ENCODE results near the gene NEK6. TPM values are rescaled to one million over a fixed set of nuclear protein-coding genes. Genes with fewer than 3 reads are reported as not detected.

The NEK6 gene
- total RNA-seq, 1 donor from 2014 or later, result 137 TPM

GRCh38 chr9:124366476-124367220 is 108.9 kb downstream of the NEK6 start:
- H3K27me3 ChIP-seq, result no peaks in the 10 kb centered on the region
- no peak overlapping the region for H3K27ac ChIP-seq
- ATAC-seq (no peak), DNase-seq (no peak)
- TF ChIP-seq, protein P1, sequence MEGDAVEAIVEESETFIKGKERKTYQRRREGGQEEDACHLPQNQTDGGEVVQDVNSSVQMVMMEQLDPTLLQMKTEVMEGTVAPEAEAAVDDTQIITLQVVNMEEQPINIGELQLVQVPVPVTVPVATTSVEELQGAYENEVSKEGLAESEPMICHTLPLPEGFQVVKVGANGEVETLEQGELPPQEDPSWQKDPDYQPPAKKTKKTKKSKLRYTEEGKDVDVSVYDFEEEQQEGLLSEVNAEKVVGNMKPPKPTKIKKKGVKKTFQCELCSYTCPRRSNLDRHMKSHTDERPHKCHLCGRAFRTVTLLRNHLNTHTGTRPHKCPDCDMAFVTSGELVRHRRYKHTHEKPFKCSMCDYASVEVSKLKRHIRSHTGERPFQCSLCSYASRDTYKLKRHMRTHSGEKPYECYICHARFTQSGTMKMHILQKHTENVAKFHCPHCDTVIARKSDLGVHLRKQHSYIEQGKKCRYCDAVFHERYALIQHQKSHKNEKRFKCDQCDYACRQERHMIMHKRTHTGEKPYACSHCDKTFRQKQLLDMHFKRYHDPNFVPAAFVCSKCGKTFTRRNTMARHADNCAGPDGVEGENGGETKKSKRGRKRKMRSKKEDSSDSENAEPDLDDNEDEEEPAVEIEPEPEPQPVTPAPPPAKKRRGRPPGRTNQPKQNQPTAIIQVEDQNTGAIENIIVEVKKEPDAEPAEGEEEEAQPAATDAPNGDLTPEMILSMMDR (IDR thresholded peaks at IDR 0.05), result no peak
- intact Hi-C loops (cut with DNase I), result no loop called here
- H3K9me3 ChIP-seq, result no peaks in the 10 kb centered on the region
- H3K4me3 ChIP-seq, result no peak overlapping the region
- peaks cover 9% of the 10 kb centered on the region for H3K36me3 ChIP-seq
- peaks cover 8% of the 10 kb centered on the region for H3K4me1 ChIP-seq

- Histone ChIP-seq H3K36me3 (peaks cover 9% of the 10 kb centered on the region), H3K4me1 (peaks cover 8% of the 10 kb centered on the region), H3K27me3 (no peaks in the 10 kb centered on the region), H3K9me3 (no peaks in the 10 kb centered on the region), H3K4me3 (no peak overlapping the region), H3K27ac (no peak overlapping the region)
- intact Hi-C loops (cut with DNase I), result no loop called here
- TF ChIP-seq, protein P1 (IDR thresholded peaks at IDR 0.05), result no peak
- peak; percentile 46 for ATAC-seq
- no peak for DNase-seq
These were observed 110.9 kb downstream of the NEK6 start for GRCh38 chr9:124368692-124369091.

DNA sequence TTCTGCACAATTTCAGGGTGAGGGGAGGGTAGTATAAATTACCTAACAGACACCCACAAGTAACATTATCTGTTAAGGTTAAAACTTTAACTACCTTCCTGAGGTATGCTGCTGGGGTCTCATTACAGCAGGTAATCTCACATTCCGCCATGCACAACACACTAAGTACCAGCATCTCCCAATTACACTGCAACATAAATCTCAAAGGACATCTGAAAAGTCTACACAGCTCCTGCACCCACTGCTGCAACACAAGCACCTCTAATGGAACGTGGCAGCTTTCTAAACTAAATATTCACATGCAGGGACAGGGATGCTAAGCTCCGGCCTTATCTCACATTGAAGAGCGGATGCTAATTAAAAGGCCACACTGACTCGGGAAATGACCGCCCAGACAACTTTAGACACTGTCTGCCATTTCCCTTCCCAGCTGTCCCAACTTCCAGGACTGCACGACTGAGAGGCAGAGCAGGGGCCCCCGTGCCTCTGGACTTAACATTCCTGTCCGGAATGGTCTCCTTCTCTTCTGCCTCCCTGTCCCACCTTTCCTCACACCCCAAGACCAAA is 111.6 kb downstream of the NEK6 start:
- ATAC-seq (no peak), DNase-seq (no peak)
- Histone ChIP-seq H3K27me3 (no peaks in the 10 kb centered on the region), H3K9me3 (no peaks in the 10 kb centered on the region), H3K4me3 (no peak overlapping the region), H3K4me1 (peaks cover 8% of the 10 kb centered on the region), H3K36me3 (peaks cover 5% of the 10 kb centered on the region), H3K27ac (no peak overlapping the region)
- intact Hi-C loops (cut with DNase I), result no loop called here
- TF ChIP-seq, protein P1 (IDR thresholded peaks at IDR 0.05), result no peak

DNA sequence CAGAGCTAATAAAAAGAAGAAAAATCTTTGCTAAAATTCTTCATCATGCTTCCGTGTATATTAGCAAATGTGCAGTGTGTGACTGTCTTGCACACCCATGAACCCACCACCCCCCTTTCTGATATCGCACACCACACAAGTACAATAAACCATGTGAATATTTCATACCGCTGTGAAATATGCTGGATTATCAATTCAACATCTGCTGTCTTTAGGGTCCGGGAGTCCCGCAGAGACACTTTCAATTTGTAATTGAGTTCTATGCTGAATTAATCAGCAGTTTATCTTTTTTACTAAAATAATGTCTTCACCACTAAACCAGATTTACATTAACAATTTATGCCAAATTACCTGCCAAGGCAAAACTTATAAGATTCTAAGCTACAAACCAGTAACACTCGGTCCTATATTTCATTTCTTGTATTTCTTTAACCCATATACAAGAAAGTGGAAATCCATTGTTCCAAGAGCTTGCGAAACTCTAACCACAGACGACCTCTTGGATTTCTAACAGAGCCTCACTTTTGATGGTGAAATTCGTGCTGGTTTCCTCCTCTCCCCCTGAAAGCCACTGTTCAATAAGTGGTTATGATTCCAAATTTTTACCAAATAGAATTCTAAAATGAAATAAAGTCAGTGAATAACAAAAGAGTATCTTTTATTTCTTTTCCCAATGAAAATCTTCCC is 113.3 kb downstream of the NEK6 start:
- DNase-seq, result no peak
- peaks cover 5% of the 10 kb centered on the region for H3K36me3 ChIP-seq
- intact Hi-C loops (cut with DNase I), result no loop called here
- TF ChIP-seq, protein P1 (IDR thresholded peaks at IDR 0.05), result no peak
- H3K9me3 ChIP-seq, result no peaks in the 10 kb centered on the region
- H3K4me1 ChIP-seq, result peaks cover 8% of the 10 kb centered on the region
- ATAC-seq, result no peak
- no peak overlapping the region for H3K4me3 ChIP-seq
- no peaks in the 10 kb centered on the region for H3K27me3 ChIP-seq
- no peak overlapping the region for H3K27ac ChIP-seq

- intact Hi-C loops (cut with DNase I), result no loop called here
- H3K27ac ChIP-seq, result no peak overlapping the region
- no peaks in the 10 kb centered on the region for H3K27me3 ChIP-seq
- H3K9me3 ChIP-seq, result no peaks in the 10 kb centered on the region
- TF ChIP-seq, protein P1 (IDR thresholded peaks at IDR 0.05), result no peak
- ATAC-seq, result no peak
- no peak for DNase-seq
- H3K4me3 ChIP-seq, result no peak overlapping the region
- H3K4me1 ChIP-seq, result peaks cover 8% of the 10 kb centered on the region
- no peaks in the 10 kb centered on the region for H3K36me3 ChIP-seq
These were observed 114.3 kb downstream of the NEK6 start for GRCh38 chr9:124372038-124372437.
